ENCODE data around the gene ACOX1.
"Not testable (repeated sequence)": the region's sequence is repeated elsewhere in the genome, so short reads cannot be mapped to it uniquely, and the experiment has no call there.

ACOX1 gene

GRCh38 chr17:75976175-75976848, 2.7 kb downstream of the ACOX1 start:
- H3K9ac ChIP-seq (ENCODE audit: low read length): no peak overlapping the region
- H3K9me3 ChIP-seq (ENCODE audit: control insufficient read depth, insufficient read depth, low read depth, low read length): no peaks in the 10 kb centered on the region

DNA sequence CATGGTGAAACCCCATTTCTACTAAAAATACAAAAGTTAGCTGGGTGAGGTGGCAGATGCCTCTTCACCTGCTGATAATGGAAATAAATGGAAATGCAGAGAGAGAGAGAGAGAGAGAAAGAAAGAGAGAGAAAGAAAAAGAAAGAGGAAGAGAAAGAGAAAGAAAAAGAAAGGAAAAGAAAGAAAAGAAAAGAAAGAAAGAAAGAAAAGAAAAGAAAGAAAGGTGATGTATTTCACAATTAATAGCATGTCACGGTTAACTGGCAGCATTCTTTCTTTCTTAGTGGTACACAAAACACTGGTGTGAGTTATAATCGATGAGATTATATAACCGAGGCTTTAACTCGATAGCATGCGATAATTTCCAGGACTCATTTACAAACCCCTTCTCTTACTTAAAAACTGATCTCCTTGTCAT, 3.2 kb downstream of the ACOX1 start:
- Histone ChIP-seq H3K27me3 (ENCODE audit: control insufficient read depth, insufficient read depth, low read length) (no peaks in the 10 kb centered on the region), H3K4me1 (ENCODE audit: control insufficient read depth, insufficient read depth, low read length) (peaks cover 12% of the 10 kb centered on the region), H3K9me3 (ENCODE audit: control insufficient read depth, insufficient read depth, low read depth, low read length) (no peaks in the 10 kb centered on the region), H3K9ac (ENCODE audit: low read length) (no peak overlapping the region), H3K4me3 (ENCODE audit: low read depth, low read length) (no peak overlapping the region), H3K27ac (ENCODE audit: low read depth, low read length) (no peak overlapping the region), H3K36me3 (ENCODE audit: control insufficient read depth, insufficient read depth, low read length) (peaks cover 36% of the 10 kb centered on the region)

More at GRCh38 chr17:75976175-75976848, 2.7 kb downstream of the ACOX1 start:
- 0 out of 2 replicates have a peak overlapping the region, but pooled peaks have one; percentile 7 for H3K4me3 ChIP-seq (ENCODE audit: low read depth, low read length)
- H3K27me3 ChIP-seq (ENCODE audit: control insufficient read depth, insufficient read depth, low read length): no peaks in the 10 kb centered on the region
- no peak overlapping the region for H3K27ac ChIP-seq (ENCODE audit: low read depth, low read length)
- H3K4me1 ChIP-seq (ENCODE audit: control insufficient read depth, insufficient read depth, low read length): peaks cover 18% of the 10 kb centered on the region
- H3K36me3 ChIP-seq (ENCODE audit: control insufficient read depth, insufficient read depth, low read length): peaks cover 36% of the 10 kb centered on the region

DNA sequence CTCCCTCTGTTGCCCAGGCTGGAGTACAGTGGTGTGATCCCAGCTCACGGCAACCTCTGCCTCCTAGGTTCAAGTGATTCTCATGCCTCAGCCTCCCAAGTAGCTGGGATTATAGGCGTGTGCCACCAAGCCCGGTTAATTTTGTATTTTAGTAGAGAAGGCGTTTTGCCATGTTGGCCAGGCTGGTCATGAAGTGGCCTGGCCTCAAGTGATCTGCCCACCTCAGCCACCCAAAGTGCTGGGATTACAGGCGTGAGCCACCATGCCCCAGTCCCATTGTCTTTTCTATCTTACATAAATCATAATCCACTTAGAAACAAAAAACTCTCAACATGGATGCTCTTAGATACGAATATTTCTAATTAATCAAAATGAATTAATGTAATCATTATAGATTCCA, 3.8 kb downstream of the ACOX1 start:
- not testable (repeated sequence) for H3K4me3 ChIP-seq (ENCODE audit: low read depth, low read length); H3K27ac ChIP-seq (ENCODE audit: low read depth, low read length); H3K4me1 ChIP-seq (ENCODE audit: control insufficient read depth, insufficient read depth, low read length); H3K27me3 ChIP-seq (ENCODE audit: control insufficient read depth, insufficient read depth, low read length); H3K9ac ChIP-seq (ENCODE audit: low read length); H3K9me3 ChIP-seq (ENCODE audit: control insufficient read depth, insufficient read depth, low read depth, low read length)
- peaks cover 42% of the 10 kb centered on the region for H3K36me3 ChIP-seq (ENCODE audit: control insufficient read depth, insufficient read depth, low read length)

DNA sequence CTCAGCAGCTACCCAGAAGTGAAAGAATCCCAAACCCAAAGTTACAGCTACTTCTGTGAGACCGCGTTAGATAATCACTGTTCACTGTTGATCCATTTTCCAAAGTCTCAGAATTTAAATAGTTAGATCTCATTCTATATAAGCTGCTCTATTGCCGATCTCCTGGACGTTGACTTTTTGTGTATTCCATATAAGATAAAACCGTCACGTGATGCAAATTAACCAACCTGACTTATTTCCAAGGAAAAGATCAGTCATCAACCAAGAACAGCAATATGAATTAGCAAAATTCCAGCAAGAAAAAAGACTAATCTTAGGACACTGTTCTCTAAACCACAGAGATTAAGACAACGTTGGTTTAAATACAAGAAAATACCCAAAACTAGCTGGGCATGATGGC, 8.3 kb downstream of the ACOX1 start:
- H3K9ac ChIP-seq (ENCODE audit: low read length): no peak overlapping the region
- no peak overlapping the region for H3K4me3 ChIP-seq (ENCODE audit: low read depth, low read length)
- H3K27ac ChIP-seq (ENCODE audit: low read depth, low read length): no peak overlapping the region
- no peaks in the 10 kb centered on the region for H3K4me1 ChIP-seq (ENCODE audit: control insufficient read depth, insufficient read depth, low read length)
- H3K9me3 ChIP-seq (ENCODE audit: control insufficient read depth, insufficient read depth, low read depth, low read length): no peaks in the 10 kb centered on the region
- H3K36me3 ChIP-seq (ENCODE audit: control insufficient read depth, insufficient read depth, low read length): peaks cover 34% of the 10 kb centered on the region
- H3K27me3 ChIP-seq (ENCODE audit: control insufficient read depth, insufficient read depth, low read length): no peaks in the 10 kb centered on the region

GRCh38 chr17:75970011-75970523, 8.9 kb downstream of the ACOX1 start:
- Histone ChIP-seq H3K9ac (ENCODE audit: low read length) (no peak overlapping the region), H3K4me3 (ENCODE audit: low read depth, low read length) (no peak overlapping the region), H3K9me3 (ENCODE audit: control insufficient read depth, insufficient read depth, low read depth, low read length) (no peaks in the 10 kb centered on the region), H3K4me1 (ENCODE audit: control insufficient read depth, insufficient read depth, low read length) (no peaks in the 10 kb centered on the region), H3K27me3 (ENCODE audit: control insufficient read depth, insufficient read depth, low read length) (no peaks in the 10 kb centered on the region), H3K36me3 (ENCODE audit: control insufficient read depth, insufficient read depth, low read length) (peaks cover 31% of the 10 kb centered on the region), H3K27ac (ENCODE audit: low read depth, low read length) (no peak overlapping the region)

DNA sequence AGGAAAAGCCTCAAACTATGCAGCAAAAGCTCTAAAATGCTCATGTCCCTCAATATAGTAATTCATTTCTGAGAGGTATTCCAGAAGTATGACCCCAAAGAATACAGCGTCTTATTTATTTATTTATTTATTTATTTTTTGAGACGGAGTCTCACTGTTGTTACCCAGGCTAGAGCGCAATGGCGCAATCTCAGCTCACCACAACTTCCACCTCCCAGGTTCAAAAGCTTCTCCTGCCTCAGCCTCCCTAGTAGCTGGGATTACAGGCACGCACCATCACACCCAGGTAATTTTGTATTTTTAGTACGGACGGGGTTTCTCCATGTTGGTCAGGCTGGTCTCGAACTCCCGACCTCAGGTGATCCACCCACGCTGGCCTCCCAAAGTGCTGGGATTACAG, 9.9 kb downstream of the ACOX1 start:
- H3K27me3 ChIP-seq (ENCODE audit: control insufficient read depth, insufficient read depth, low read length); H3K27ac ChIP-seq (ENCODE audit: low read depth, low read length); H3K9me3 ChIP-seq (ENCODE audit: control insufficient read depth, insufficient read depth, low read depth, low read length); H3K4me1 ChIP-seq (ENCODE audit: control insufficient read depth, insufficient read depth, low read length); H3K9ac ChIP-seq (ENCODE audit: low read length); H3K4me3 ChIP-seq (ENCODE audit: low read depth, low read length): not testable (repeated sequence)
- peaks cover 28% of the 10 kb centered on the region for H3K36me3 ChIP-seq (ENCODE audit: control insufficient read depth, insufficient read depth, low read length)

DNA sequence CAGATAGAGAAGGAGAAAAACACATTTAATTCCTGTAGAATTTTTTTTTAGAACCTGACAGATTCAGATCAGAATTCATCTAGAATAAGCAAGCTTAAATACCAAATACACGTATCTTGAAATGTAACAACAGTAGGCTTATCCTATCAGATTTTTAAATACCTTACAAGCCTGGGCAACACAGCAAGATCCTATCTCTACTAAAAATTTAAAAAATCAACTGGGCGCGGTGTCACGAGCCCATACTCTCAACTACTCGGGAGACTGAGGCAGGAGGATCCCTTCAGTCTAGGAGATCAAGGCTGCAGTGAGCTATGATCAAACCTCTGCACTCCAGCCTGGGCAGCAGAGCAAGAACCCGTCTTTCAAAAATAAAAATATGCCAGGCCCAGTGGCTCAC, 13.5 kb downstream of the ACOX1 start:
- Histone ChIP-seq H3K27ac (ENCODE audit: low read depth, low read length) (no peak overlapping the region), H3K27me3 (ENCODE audit: control insufficient read depth, insufficient read depth, low read length) (no peaks in the 10 kb centered on the region), H3K9ac (ENCODE audit: low read length) (no peak overlapping the region), H3K4me1 (ENCODE audit: control insufficient read depth, insufficient read depth, low read length) (peaks cover under 1% of the 10 kb centered on the region; the same call in 1 of the 2 replicates), H3K36me3 (ENCODE audit: control insufficient read depth, insufficient read depth, low read length) (peaks cover 5% of the 10 kb centered on the region; the same call in 1 of the 2 replicates), H3K4me3 (ENCODE audit: low read depth, low read length) (no peak overlapping the region), H3K9me3 (ENCODE audit: control insufficient read depth, insufficient read depth, low read depth, low read length) (no peaks in the 10 kb centered on the region)

DNA sequence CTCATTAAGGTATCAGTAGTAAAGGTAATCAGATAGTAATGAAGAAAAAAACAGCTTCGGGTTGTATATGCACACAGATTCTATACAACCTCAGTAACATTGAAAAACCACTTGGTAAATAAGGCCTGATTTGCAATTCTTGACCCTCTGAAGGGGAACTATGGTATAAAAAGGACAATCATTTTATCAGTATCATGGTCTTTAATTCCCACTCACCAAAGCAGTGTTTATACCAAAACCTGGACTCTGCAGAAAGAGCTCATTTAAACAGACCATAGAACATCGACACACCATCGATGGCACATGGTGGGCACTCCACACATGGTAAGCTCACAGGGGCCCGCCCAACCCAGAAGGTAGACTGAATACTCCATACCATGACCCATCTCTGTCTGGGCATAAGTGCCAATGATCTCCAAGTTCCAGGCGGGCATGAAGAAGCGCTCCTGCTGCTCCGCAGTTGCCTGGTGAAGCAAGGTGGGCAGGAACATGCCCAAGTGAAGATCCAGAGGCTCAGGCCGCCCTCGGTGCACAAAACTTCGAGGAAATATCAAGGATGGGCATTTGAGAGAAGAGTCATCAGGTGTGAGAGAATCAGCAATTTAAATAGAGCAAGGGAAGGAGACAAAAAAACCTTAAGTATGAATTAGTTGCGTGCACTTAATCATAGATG, 19.0 kb downstream of the ACOX1 start:
- no peaks in the 10 kb centered on the region for H3K27me3 ChIP-seq (ENCODE audit: control insufficient read depth, insufficient read depth, low read length)
- no peak overlapping the region for H3K4me3 ChIP-seq (ENCODE audit: low read depth, low read length)
- H3K36me3 ChIP-seq (ENCODE audit: control insufficient read depth, insufficient read depth, low read length): peaks cover 19% of the 10 kb centered on the region
- H3K9me3 ChIP-seq (ENCODE audit: control insufficient read depth, insufficient read depth, low read depth, low read length): no peaks in the 10 kb centered on the region
- H3K27ac ChIP-seq (ENCODE audit: low read depth, low read length): no peak overlapping the region
- no peak overlapping the region for H3K9ac ChIP-seq (ENCODE audit: low read length)
- peaks cover 18% of the 10 kb centered on the region for H3K4me1 ChIP-seq (ENCODE audit: control insufficient read depth, insufficient read depth, low read length)

DNA sequence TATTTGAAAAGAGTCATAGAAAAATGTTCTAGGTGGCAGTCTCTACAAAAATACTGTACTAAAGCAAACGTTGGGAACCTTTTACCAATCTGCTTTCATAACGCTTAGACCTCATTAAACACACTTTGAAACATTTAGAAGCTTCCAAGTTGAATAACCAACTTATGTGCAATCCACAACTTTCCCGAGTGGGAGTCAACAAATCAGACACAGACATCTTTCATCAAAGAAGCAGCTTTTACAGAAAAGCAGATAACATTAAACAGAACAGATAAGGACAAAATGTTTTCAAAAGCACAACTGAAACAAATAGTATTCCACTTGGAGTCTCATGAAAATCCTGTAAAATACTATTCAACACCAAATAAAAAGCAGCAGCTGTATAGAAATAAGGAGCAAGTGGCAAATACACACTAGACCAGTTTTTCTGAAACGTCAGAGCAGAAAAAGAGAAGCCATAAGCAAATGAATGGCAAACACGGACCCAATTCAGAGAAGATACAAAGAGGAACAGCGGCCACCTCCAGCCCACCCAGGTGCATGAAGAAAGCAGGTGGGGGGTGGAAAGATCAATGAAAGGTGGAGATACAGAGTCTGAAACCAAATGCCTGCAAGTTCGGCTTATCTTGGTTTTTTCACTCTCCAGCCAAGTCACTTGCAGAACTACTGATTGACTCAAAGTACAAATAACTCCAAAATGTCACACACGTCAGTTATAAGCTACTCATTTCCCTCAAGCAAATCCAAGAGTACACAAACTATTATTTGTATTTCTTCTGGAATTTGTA, 19.7 kb downstream of the ACOX1 start:
- H3K27me3 ChIP-seq (ENCODE audit: control insufficient read depth, insufficient read depth, low read length): no peaks in the 10 kb centered on the region
- H3K36me3 ChIP-seq (ENCODE audit: control insufficient read depth, insufficient read depth, low read length): peaks cover 24% of the 10 kb centered on the region
- H3K9ac ChIP-seq (ENCODE audit: low read length): no peak overlapping the region
- no peak overlapping the region for H3K4me3 ChIP-seq (ENCODE audit: low read depth, low read length)
- H3K4me1 ChIP-seq (ENCODE audit: control insufficient read depth, insufficient read depth, low read length): peaks cover 18% of the 10 kb centered on the region
- no peaks in the 10 kb centered on the region for H3K9me3 ChIP-seq (ENCODE audit: control insufficient read depth, insufficient read depth, low read depth, low read length)
- no peak overlapping the region for H3K27ac ChIP-seq (ENCODE audit: low read depth, low read length)

DNA sequence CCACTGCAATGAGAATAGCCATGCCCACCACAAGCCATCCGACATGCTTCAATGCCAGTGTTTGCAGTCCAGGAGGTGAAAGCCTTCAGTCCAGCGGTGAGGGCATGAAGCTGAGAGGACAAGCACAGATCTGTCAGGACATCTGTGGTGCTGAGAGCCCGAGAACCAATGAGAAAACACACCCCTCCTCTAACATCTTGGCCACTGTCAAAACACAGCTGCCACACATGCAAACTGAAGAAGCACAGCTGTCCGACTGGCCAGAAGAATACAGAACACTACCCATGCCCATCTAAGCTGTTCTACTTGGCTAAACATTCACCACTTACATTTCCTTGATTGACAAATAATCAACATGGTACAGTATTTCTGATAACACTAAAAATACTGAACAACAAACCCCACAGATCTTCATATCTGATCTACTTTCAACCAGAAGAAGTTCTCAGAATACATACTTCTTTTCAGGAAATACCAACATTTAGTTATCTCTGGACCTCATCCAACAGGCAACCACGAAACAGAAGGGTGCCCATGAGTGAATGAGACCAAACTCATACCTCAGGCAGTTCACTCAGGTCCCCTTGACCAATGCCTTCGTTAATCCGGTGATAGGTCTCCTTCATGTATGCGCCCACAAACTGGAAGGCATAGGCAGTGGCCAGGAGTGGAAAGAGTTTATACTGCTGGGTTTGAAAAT, 28.0 kb downstream of the ACOX1 start:
- H3K27ac ChIP-seq (ENCODE audit: low read depth, low read length): no peak overlapping the region
- no peak overlapping the region for H3K4me3 ChIP-seq (ENCODE audit: low read depth, low read length)
- H3K36me3 ChIP-seq (ENCODE audit: control insufficient read depth, insufficient read depth, low read length): peaks cover 79% of the 10 kb centered on the region
- no peak overlapping the region for H3K9ac ChIP-seq (ENCODE audit: low read length)
- no peaks in the 10 kb centered on the region for H3K9me3 ChIP-seq (ENCODE audit: control insufficient read depth, insufficient read depth, low read depth, low read length)
- no peaks in the 10 kb centered on the region for H3K27me3 ChIP-seq (ENCODE audit: control insufficient read depth, insufficient read depth, low read length)
- no peaks in the 10 kb centered on the region for H3K4me1 ChIP-seq (ENCODE audit: control insufficient read depth, insufficient read depth, low read length)

Measured in HUES6 (cell line).